ENCODE measurements around the gene HAPSTR1. TPM values are rescaled to one million over a fixed set of nuclear protein-coding genes. Genes with fewer than 3 reads are reported as not detected.

The HAPSTR1 gene
- total RNA-seq, 2 experiments from 2014 or later: 41.2 to 42.6 TPM

DNA sequence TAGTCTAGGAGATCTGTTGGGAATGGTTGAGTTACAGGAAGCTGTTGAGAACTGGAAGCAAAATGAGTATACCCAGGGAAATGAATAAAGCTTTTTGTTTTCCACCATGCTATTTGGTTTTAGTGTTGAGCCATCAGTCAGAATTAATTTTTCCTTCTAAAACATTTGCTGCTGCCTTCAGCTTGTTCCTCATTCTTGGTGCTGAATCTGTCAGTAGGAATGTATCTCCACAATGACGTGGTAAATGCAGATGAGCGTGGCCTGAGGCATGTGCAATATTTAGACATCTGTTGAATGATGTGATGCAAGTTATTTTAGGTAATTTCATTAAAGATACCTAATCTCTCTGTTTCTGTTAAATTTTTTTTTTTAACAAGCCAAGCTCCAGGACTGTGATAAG lies 10.9 kb downstream of the HAPSTR1 start:
- no peak overlapping the region for H3K4me3 Mint-ChIP-seq
- H3K27me3 Mint-ChIP-seq (ENCODE audit: low read depth): no peaks in the 10 kb centered on the region
- CTCF ChIA-PET: interaction anchor here (0.6 to 1.3 kb wide), 4 partner anchors 32 to 1649 kb away, joined by 3 to 4 read pairs (median 3); no protein-coding TSS in a partner anchor
- DNase-seq: no peak
- peaks cover 82% of the 10 kb centered on the region for H3K36me3 Mint-ChIP-seq (ENCODE audit: low read depth)
- H3K9me3 Mint-ChIP-seq: no peaks in the 10 kb centered on the region
- intact Hi-C loops (cut with micrococcal nuclease): loop anchor here (1.0 kb wide), 1 partner anchor 8 kb away; no protein-coding TSS in a partner anchor
- peaks cover 96% of the 10 kb centered on the region for H3K4me1 Mint-ChIP-seq (ENCODE audit: low read depth)
- H3K27ac Mint-ChIP-seq: peak overlapping the region; percentile 67

DNA sequence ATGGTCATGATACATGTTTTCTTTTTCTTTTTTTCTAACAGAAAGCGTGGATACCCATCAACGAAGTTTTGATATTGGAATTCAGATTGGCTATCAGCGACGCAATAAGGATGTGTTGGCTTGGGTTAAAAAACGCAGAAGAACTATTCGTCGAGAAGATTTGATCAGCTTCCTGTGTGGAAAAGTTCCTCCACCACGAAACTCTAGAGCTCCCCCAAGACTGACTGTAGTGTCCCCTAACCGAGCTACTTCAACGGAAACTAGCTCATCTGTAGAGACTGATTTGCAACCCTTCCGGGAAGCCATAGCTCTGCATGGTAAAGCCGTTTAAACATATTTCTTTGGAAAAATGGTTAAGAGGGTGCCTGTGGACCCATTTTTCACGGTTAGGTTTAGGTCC lies 11.5 kb downstream of the HAPSTR1 start:
- peak overlapping the region; percentile 67 for H3K27ac Mint-ChIP-seq
- H3K27me3 Mint-ChIP-seq (ENCODE audit: low read depth): no peaks in the 10 kb centered on the region
- peaks cover 82% of the 10 kb centered on the region for H3K36me3 Mint-ChIP-seq (ENCODE audit: low read depth)
- DNase-seq: no peak
- H3K9me3 Mint-ChIP-seq: no peaks in the 10 kb centered on the region
- H3K4me1 Mint-ChIP-seq (ENCODE audit: low read depth): peaks cover 96% of the 10 kb centered on the region
- no peak overlapping the region for H3K4me3 Mint-ChIP-seq
- CTCF ChIA-PET: interaction anchor here (0.6 to 1.3 kb wide), 4 partner anchors 12 to 1648 kb away, joined by 3 to 4 read pairs (median 3); no protein-coding TSS in a partner anchor
- intact Hi-C loops (cut with micrococcal nuclease): loop anchor here (1.0 kb wide), 1 partner anchor 9 kb away; no protein-coding TSS in a partner anchor

DNA sequence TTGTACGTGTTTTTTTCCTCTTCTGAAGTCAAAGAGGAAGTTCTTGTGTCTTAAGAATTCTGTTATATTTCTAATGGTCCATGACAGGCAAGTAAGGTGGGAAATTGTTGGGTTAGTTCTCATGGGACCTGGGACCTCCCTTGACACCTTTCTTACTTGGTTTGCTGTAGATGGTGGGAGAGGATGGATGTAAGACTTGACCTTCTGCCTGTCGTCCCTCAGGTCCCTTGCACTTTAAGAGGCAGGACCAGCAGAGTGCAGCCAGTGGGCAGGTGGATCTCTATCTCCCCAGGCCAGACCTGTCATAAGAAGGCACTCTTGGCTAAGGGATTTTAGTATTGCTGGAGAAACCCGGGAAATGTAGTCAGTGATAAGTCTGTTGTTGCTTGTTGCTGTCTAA lies 12.1 kb downstream of the HAPSTR1 start:
- Mint-ChIP-seq H3K36me3 (ENCODE audit: low read depth) (peaks cover 79% of the 10 kb centered on the region), H3K27ac (peak overlapping the region; percentile 67), H3K9me3 (no peaks in the 10 kb centered on the region), H3K27me3 (ENCODE audit: low read depth) (no peaks in the 10 kb centered on the region), H3K4me3 (no peak overlapping the region), H3K4me1 (ENCODE audit: low read depth) (peaks cover 94% of the 10 kb centered on the region)
- intact Hi-C loops (cut with micrococcal nuclease): no loop called here
- CTCF ChIA-PET: interaction anchor here (0.8 kb wide), 1 partner anchor 12 kb away, joined by 3 read pairs; no protein-coding TSS in a partner anchor
- no peak for DNase-seq

DNA sequence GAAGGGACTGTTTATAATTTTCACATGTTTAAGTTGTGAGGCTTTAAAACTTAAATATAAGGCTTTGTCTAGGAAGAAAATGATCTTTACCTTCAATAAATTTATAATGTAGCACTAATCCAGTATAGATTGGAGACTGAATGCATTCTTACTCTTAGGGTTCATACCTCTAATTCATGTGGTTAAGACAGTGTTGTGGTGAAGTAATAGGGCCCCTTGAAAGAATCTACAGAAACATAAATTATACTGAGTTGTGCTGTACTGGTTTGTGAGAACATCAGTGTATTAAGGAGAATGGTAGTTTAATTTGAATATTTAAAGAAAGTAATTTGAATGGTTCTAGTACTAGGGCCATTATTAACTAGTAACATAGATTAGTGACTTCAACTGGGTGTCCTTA lies 13.7 kb downstream of the HAPSTR1 start:
- H3K27ac Mint-ChIP-seq: peak overlapping the region; percentile 5
- H3K9me3 Mint-ChIP-seq: no peaks in the 10 kb centered on the region
- DNase-seq: no peak
- H3K4me3 Mint-ChIP-seq: no peak overlapping the region
- H3K4me1 Mint-ChIP-seq (ENCODE audit: low read depth): peaks cover 94% of the 10 kb centered on the region
- CTCF ChIA-PET: no interaction called here
- H3K27me3 Mint-ChIP-seq (ENCODE audit: low read depth): no peaks in the 10 kb centered on the region
- peaks cover 73% of the 10 kb centered on the region for H3K36me3 Mint-ChIP-seq (ENCODE audit: low read depth)
- intact Hi-C loops (cut with micrococcal nuclease): no loop called here

DNA sequence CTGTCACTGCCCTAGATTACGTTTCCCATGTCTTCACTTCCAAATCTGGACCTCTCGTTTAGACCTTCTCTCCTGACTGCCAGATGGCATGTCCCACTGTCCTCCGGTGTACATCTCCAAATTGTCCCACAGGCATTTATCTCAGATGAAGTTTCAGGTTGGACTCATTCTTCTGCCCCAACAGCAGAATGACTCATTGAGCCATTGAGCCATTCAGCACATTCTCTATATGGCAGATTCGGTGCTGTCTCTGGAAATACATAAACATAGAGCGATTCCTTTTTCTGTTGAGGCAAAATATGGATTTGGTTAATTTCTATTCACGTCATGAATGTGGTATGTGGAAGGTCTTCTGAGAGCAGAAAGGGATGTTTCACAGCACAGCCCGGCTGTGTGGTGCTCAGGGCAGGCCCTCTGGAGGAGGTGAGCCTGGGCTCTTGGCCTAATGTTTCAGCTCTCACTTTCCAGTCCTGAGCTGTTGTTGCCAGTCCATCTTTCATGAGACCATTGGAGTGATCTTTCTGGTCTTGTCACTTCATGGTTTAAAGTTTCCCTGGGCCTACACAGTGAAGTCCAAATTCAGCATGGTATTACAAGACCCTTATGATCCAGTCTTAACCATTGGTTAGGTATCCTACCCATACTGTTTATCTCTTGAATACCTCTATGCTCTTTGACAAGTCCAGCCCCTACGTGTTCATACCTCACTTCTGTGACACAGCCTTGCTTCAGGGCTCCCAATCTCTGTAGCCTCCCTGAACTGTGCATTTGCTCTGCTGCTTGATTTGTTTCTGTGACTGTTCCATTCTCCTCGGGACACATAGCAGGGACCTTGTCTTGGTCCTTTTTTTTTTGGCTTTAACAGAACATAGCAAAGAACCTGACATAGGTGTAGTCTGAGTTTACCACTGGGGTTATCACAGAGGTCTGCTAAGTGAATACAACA lies 15.9 kb downstream of the HAPSTR1 start:
- no peaks in the 10 kb centered on the region for H3K27me3 Mint-ChIP-seq (ENCODE audit: low read depth)
- intact Hi-C loops (cut with micrococcal nuclease): no loop called here
- H3K27ac Mint-ChIP-seq: peak overlapping the region; percentile 76
- peaks cover 90% of the 10 kb centered on the region for H3K4me1 Mint-ChIP-seq (ENCODE audit: low read depth)
- H3K9me3 Mint-ChIP-seq: no peaks in the 10 kb centered on the region
- H3K4me3 Mint-ChIP-seq: no peak overlapping the region
- DNase-seq: no peak
- peaks cover 65% of the 10 kb centered on the region for H3K36me3 Mint-ChIP-seq (ENCODE audit: low read depth)
- CTCF ChIA-PET: interaction anchor here (0.7 kb wide), 1 partner anchor 19 kb away, joined by 3 read pairs; no protein-coding TSS in a partner anchor

DNA sequence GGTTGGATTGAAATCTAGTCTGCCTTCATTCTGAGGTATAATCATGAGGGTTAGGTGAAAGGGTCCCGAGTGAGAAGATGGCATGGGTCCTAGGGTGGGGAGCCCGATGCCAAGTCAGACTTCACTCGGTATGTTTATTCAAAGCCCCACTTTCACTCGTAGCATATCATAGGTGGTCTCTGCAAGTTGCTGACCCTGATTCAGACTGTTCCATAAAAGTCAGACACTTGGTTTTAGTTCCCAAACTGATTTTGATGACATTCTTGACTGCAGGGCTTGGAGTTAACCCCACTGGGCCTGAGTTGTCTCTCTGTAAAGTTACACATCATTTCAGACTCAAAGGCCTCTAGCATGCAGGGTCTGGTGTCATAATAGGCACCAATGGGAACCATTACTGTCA lies 17.8 kb downstream of the HAPSTR1 start:
- CTCF ChIA-PET: no interaction called here
- DNase-seq: no peak
- no peak overlapping the region for H3K4me3 Mint-ChIP-seq
- H3K36me3 Mint-ChIP-seq (ENCODE audit: low read depth): peaks cover 58% of the 10 kb centered on the region
- H3K9me3 Mint-ChIP-seq: no peaks in the 10 kb centered on the region
- H3K27ac Mint-ChIP-seq: no peak overlapping the region
- intact Hi-C loops (cut with micrococcal nuclease): loop anchor here (2.0 kb wide), 1 partner anchor 14 kb away; no protein-coding TSS in a partner anchor
- peaks cover 90% of the 10 kb centered on the region for H3K4me1 Mint-ChIP-seq (ENCODE audit: low read depth)
- H3K27me3 Mint-ChIP-seq (ENCODE audit: low read depth): no peaks in the 10 kb centered on the region

DNA sequence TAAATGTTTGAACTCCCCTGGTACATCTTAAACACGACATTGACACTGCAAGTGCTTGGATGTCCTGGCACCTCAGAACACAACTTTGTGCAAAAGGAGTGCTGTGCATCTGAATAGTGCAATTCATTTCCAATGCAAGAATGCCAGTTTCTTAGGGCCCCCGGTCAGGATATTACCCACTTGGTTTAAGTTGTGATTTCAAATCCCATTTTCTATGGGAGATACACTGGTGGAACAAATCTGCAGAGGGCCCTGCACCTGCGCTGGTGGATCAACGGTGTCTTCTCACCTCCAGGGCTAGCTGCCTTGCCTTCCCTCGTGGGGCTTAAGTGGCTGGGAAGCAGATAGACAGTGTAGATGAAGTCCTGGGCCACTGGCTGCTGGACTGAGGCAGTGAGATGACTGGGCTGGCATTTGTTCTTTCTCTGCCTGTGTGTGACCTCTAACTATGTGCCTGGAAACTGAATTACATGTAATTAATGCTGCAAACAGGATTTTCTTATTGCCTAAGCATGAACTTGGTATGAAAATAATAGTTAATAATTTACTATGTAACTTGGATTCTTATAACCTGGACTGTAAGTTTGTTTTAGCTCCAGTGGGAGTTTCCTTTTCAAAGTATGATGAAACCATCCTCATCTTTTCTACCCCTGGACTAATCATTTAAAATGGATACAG lies 20.9 kb downstream of the HAPSTR1 start:
- no peaks in the 10 kb centered on the region for H3K27me3 Mint-ChIP-seq (ENCODE audit: low read depth)
- peaks cover 86% of the 10 kb centered on the region for H3K4me1 Mint-ChIP-seq (ENCODE audit: low read depth)
- CTCF ChIA-PET: no interaction called here
- no peaks in the 10 kb centered on the region for H3K9me3 Mint-ChIP-seq
- no peak overlapping the region for H3K4me3 Mint-ChIP-seq
- no peak for DNase-seq
- intact Hi-C loops (cut with micrococcal nuclease): no loop called here
- peak overlapping the region; percentile 43 for H3K27ac Mint-ChIP-seq
- peaks cover 56% of the 10 kb centered on the region for H3K36me3 Mint-ChIP-seq (ENCODE audit: low read depth)

DNA sequence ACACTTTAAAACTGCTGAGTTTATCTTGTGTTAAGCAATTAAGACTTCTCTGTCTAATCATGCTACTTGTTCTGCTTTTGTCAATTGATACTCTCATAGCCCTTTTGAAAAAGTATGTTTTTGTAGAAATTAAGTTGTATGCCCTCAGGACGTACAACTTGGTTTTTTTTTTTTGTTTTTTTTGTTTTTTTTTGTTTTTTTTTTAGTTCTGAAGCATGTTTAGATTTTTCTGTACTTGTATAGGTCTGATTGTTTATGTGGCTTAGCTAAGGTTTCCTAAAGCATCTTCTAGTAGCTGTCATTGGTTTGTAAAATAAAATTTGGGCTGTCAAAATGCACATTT lies 21.4 kb downstream of the HAPSTR1 start:
- H3K27ac Mint-ChIP-seq: peak overlapping the region; percentile 77
- no peaks in the 10 kb centered on the region for H3K9me3 Mint-ChIP-seq
- CTCF ChIA-PET: interaction anchor here (1.4 kb wide), 1 partner anchor 22 kb away, joined by 4 read pairs; no protein-coding TSS in a partner anchor
- no peak overlapping the region for H3K4me3 Mint-ChIP-seq
- DNase-seq: no peak
- no peaks in the 10 kb centered on the region for H3K27me3 Mint-ChIP-seq (ENCODE audit: low read depth)
- H3K4me1 Mint-ChIP-seq (ENCODE audit: low read depth): peaks cover 86% of the 10 kb centered on the region
- peaks cover 56% of the 10 kb centered on the region for H3K36me3 Mint-ChIP-seq (ENCODE audit: low read depth)
- intact Hi-C loops (cut with micrococcal nuclease): no loop called here

DNA sequence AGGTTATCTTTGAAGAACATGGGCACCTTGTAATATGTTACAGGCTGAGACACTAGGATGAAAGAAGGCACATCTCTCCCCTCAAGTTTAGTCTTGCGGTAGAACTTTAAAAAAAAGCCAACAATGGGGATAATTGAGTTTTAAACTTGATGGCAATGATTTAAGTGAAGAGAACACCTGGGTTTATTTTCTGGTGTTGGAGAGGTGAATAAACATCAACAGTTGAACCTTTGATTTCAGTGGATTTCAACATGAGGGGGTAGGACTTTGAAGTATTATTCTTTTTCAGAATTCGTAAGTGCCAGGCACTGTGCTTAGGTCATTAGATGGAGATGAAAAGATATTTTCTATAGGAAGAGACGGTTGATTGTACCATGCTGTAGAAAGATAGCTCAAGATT lies 22.3 kb downstream of the HAPSTR1 start:
- H3K9me3 Mint-ChIP-seq: no peaks in the 10 kb centered on the region
- peaks cover 87% of the 10 kb centered on the region for H3K4me1 Mint-ChIP-seq (ENCODE audit: low read depth)
- intact Hi-C loops (cut with micrococcal nuclease): no loop called here
- H3K36me3 Mint-ChIP-seq (ENCODE audit: low read depth): peaks cover 57% of the 10 kb centered on the region
- H3K27me3 Mint-ChIP-seq (ENCODE audit: low read depth): no peaks in the 10 kb centered on the region
- no peak for DNase-seq
- CTCF ChIA-PET: interaction anchor here (1.4 kb wide), 1 partner anchor 21 kb away, joined by 4 read pairs; no protein-coding TSS in a partner anchor
- H3K27ac Mint-ChIP-seq: peak overlapping the region; percentile 77
- no peak overlapping the region for H3K4me3 Mint-ChIP-seq

DNA sequence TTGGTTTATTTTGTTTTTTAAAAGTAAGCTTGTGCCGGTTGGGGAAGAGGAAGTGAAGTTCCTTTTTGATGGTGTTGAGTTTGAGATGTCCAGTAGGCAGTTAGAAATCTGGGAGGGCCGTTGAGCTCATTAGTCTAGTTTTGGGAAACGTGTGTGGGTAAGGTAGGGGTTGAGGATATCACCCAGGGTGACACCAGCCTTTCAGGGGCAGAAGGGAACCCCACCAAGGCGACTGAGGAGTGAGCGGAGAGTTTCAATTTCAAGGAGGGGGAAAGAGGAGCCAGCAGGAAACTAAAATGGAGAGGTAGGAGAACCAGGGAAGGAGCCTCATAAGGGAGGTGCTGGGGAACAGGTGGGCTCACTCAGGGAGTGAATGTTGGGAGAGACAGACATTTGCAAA lies 22.7 kb downstream of the HAPSTR1 start:
- Mint-ChIP-seq H3K9me3 (no peaks in the 10 kb centered on the region), H3K4me3 (no peak overlapping the region), H3K27me3 (ENCODE audit: low read depth) (no peaks in the 10 kb centered on the region), H3K36me3 (ENCODE audit: low read depth) (peaks cover 61% of the 10 kb centered on the region), H3K27ac (peak overlapping the region; percentile 77), H3K4me1 (ENCODE audit: low read depth) (peaks cover 87% of the 10 kb centered on the region)
- intact Hi-C loops (cut with micrococcal nuclease): no loop called here
- CTCF ChIA-PET: interaction anchor here (1.4 kb wide), 1 partner anchor 21 kb away, joined by 4 read pairs; no protein-coding TSS in a partner anchor
- DNase-seq: no peak

DNA sequence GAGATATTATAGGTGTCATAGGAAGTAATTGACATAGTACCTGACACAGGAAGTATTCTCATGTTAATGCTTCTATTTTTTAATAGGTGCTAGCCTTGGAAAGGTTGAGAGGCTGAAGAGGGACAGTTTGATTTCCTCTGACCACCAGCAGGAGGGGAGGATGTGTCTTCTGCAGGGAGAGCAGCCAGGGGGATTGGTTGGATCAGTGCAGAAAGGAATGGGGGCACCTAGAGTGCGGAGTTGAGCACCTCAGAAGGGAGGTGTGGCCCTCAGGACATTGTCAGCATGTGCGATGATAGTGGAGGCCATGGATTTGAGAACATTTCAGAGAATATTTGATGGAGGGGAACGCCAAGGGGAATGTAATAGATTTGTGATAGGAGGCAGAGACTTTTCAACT lies 23.4 kb downstream of the HAPSTR1 start:
- CTCF ChIA-PET: interaction anchor here (1.0 kb wide), 2 partner anchors 12 to 20 kb away, joined by 3 read pairs; no protein-coding TSS in a partner anchor
- intact Hi-C loops (cut with micrococcal nuclease): no loop called here
- Mint-ChIP-seq H3K27me3 (ENCODE audit: low read depth) (no peaks in the 10 kb centered on the region), H3K4me3 (no peak overlapping the region), H3K9me3 (no peaks in the 10 kb centered on the region), H3K4me1 (ENCODE audit: low read depth) (peaks cover 82% of the 10 kb centered on the region), H3K36me3 (ENCODE audit: low read depth) (peaks cover 64% of the 10 kb centered on the region), H3K27ac (peak overlapping the region; percentile 77)
- no peak for DNase-seq

DNA sequence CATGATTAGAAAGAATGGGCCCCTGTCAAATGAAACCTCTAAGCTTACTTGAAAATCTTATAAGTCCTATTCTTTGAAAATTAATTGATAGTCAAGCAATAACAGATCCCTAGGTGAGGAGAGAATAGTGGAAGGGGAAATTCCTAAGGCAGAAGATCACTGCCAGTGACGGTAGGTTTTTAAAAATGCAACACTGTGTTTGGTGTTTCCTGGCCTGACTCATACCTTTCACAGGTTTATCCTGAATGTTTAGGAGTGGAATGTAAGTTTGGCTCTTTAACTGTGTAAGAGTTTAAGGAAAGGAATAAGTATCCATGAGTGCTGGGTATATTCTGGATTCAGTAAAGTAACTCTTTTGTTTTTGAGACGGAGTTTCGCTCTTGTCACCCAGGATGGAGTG lies 23.8 kb downstream of the HAPSTR1 start:
- H3K4me1 Mint-ChIP-seq (ENCODE audit: low read depth): peaks cover 81% of the 10 kb centered on the region
- no peak for DNase-seq
- intact Hi-C loops (cut with micrococcal nuclease): no loop called here
- H3K36me3 Mint-ChIP-seq (ENCODE audit: low read depth): peaks cover 64% of the 10 kb centered on the region
- H3K27me3 Mint-ChIP-seq (ENCODE audit: low read depth): no peaks in the 10 kb centered on the region
- H3K9me3 Mint-ChIP-seq: no peaks in the 10 kb centered on the region
- no peak overlapping the region for H3K27ac Mint-ChIP-seq
- H3K4me3 Mint-ChIP-seq: no peak overlapping the region
- CTCF ChIA-PET: interaction anchor here (1.0 kb wide), 2 partner anchors 12 to 20 kb away, joined by 3 read pairs; no protein-coding TSS in a partner anchor
